Neural cell (in vitro differentiated cells): ENCODE data around the gene CSF1. TPM values are rescaled to one million over a fixed set of nuclear protein-coding genes. Genes with fewer than 3 reads are reported as not detected.

ENCODE experiments used
- H2AFZ ChIP-seq: fragments of 200-600, 300-800 bp; sonication (generic), shearing (Covaris generic); 2 replicates; pipeline ENCODE4 v1.6.0; 2014; ENCODE audit warnings: low read depth, mild to moderate bottlenecking, antibody characterized with exemption, low read length, moderate library complexity
- H3F3A ChIP-seq: fragments of 200-600 bp; shearing (Covaris generic); 2 replicates; pipeline ENCODE4 v1.6.1; 2016; ENCODE audit warnings: mild to moderate bottlenecking, moderate library complexity, mixed read lengths, antibody characterized with exemption, low read length; ENCODE audit not compliant: insufficient read depth, poor library complexity, severe bottlenecking
- H3K27ac ChIP-seq: fragments of 200-600, 300-800 bp; sonication (generic), shearing (Covaris generic); 2 replicates; pipeline ENCODE4 v1.5.1; 2014; ENCODE audit warnings: mild to moderate bottlenecking, low read length, moderate library complexity
- H3K27me3 ChIP-seq: fragments of 300-800, 200-600 bp; sonication (generic), shearing (Covaris generic); 2 replicates; pipeline ENCODE4 v1.6.0; 2014; ENCODE audit warnings: mild to moderate bottlenecking, low read depth, low read length, moderate library complexity; ENCODE audit not compliant: insufficient read depth
- H3K36me3 ChIP-seq: fragments of 300-800, 200-600 bp; sonication (generic), shearing (Covaris generic); 2 replicates; pipeline ENCODE4 v1.5.1; 2014; ENCODE audit warnings: mild to moderate bottlenecking, antibody characterized with exemption, low read length, moderate library complexity; ENCODE audit not compliant: insufficient read depth
- H3K4me2 ChIP-seq: fragments of 300-800, 200-600 bp; sonication (generic), shearing (Covaris generic); 2 replicates; pipeline ENCODE4 v1.6.0; 2014; ENCODE audit warnings: mild to moderate bottlenecking, low read length
- H3K4me3 ChIP-seq: fragments of 300-800, 200-600 bp; sonication (generic), shearing (Covaris generic); 2 replicates; pipeline ENCODE4 v1.5.1; 2014; ENCODE audit warnings: mild to moderate bottlenecking, low read length, moderate library complexity
- H3K79me2 ChIP-seq: fragments of 200-600 bp; shearing (Covaris generic); replicated peaks from 2 replicates; pipeline ENCODE4 v1.6.0; 2014; ENCODE audit warnings: mild to moderate bottlenecking, low read length, moderate library complexity; ENCODE audit not compliant: insufficient read depth
- H3K9ac ChIP-seq: fragments of 300-800, 200-600 bp; sonication (generic), shearing (Covaris generic); 2 replicates; pipeline ENCODE4 v1.6.1; 2016; ENCODE audit warnings: mild to moderate bottlenecking, low read length, mixed read lengths
- H3K9me2 ChIP-seq: fragments of 200-600 bp; shearing (Covaris generic); 2 replicates; pipeline ENCODE4 v1.6.1; 2016; ENCODE audit warnings: mild to moderate bottlenecking, low read length, mixed read lengths; ENCODE audit not compliant: insufficient read depth
- H3K9me3 ChIP-seq: fragments of 200-600, 300-800 bp; sonication (generic), shearing (Covaris generic); 2 replicates; pipeline ENCODE4 v1.6.1; 2016; ENCODE audit warnings: mild to moderate bottlenecking, mixed run types, low read length, moderate library complexity, mixed read lengths
- H4K20me1 ChIP-seq: fragments of 200-600 bp; shearing (Covaris generic); 2 replicates; pipeline ENCODE4 v1.6.1; 2016; ENCODE audit warnings: mild to moderate bottlenecking, mixed run types; ENCODE audit not compliant: insufficient read depth
- CTCF ChIP-seq: fragments of 450-650 bp; IDR thresholded peaks from 2 replicates; pipeline ENCODE4 v1.5.1; 2014; ENCODE audit warnings: antibody characterized with exemption, mild to moderate bottlenecking, moderate library complexity; ENCODE audit not compliant: poor library complexity, severe bottlenecking
- EP300 ChIP-seq: fragments of 450-650 bp; conservative IDR thresholded peaks from 2 replicates; pipeline ENCODE4 v1.6.1; 2014; ENCODE audit warnings: antibody characterized with exemption, mild to moderate bottlenecking, moderate library complexity; ENCODE audit not compliant: poor library complexity, severe bottlenecking
- EZH2 ChIP-seq: fragments of 200-600, 300-800 bp; shearing (Covaris generic), sonication (generic); IDR thresholded peaks from 2 replicates; pipeline ENCODE4 v1.6.1; 2014; ENCODE audit warnings: antibody characterized with exemption, low read length, borderline replicate concordance, mild to moderate bottlenecking; ENCODE audit not compliant: insufficient read depth, poor library complexity, severe bottlenecking
- MXI1 ChIP-seq: fragments of 450-650 bp; conservative IDR thresholded peaks from 2 replicates; pipeline ENCODE4 v1.6.1; 2014; ENCODE audit warnings: antibody characterized with exemption, mild to moderate bottlenecking; ENCODE audit not compliant: poor library complexity, severe bottlenecking
- POLR2AphosphoS5 ChIP-seq: IDR thresholded peaks from 2 replicates; pipeline ENCODE4 v1.6.1; 2012
- RAD21 ChIP-seq: fragments of 450-650 bp; conservative IDR thresholded peaks from 2 replicates; pipeline ENCODE4 v1.6.1; 2014; ENCODE audit warnings: antibody characterized with exemption, mild to moderate bottlenecking, moderate library complexity
- REST ChIP-seq: IDR thresholded peaks from 2 replicates; pipeline ENCODE4 v1.6.1; 2012; ENCODE audit warnings: borderline replicate concordance
- SMC3 ChIP-seq: fragments of 450-650 bp; conservative IDR thresholded peaks from 2 replicates; pipeline ENCODE4 v1.6.1; 2014; ENCODE audit warnings: antibody characterized with exemption, mild to moderate bottlenecking, moderate library complexity; ENCODE audit not compliant: poor library complexity
- TAF1 ChIP-seq: IDR thresholded peaks from 2 replicates; pipeline ENCODE4 v1.6.1; 2012; ENCODE audit warnings: low read depth
- polyA plus RNA-seq: library from polyadenylated mRNA; depleted of rRNA; stranded (reverse); fragments of >200 nt; gene quantifications from 2 replicates; pipeline ENCODE4 v1.2.3, GENCODE V29; 2014

The CSF1 gene
- polyA plus RNA-seq, 1 donor from 2014 or later: 0.30 TPM

- no peaks in the 10 kb centered on the region for H3F3A ChIP-seq
- no peaks in the 10 kb centered on the region for H3K36me3 ChIP-seq
- H3K9me2 ChIP-seq: no peaks in the 10 kb centered on the region
- H3K4me3 ChIP-seq: no peak overlapping the region
- no peaks in the 10 kb centered on the region for H3K79me2 ChIP-seq
- no peak overlapping the region for H2AFZ ChIP-seq
- no peak overlapping the region for H3K4me2 ChIP-seq
- no peaks in the 10 kb centered on the region for H3K27me3 ChIP-seq
- no peak for TF ChIP-seq RAD21
- TF ChIP-seq EP300: no peak
- TF ChIP-seq REST: no peak
- TF ChIP-seq SMC3: no peak
- no peak for TF ChIP-seq TAF1
- TF ChIP-seq POLR2AphosphoS5: no peak
- TF ChIP-seq EZH2: no peak
- TF ChIP-seq MXI1: no peak
- no peak for TF ChIP-seq CTCF
- no peaks in the 10 kb centered on the region for H3K9me3 ChIP-seq
- H4K20me1 ChIP-seq: no peaks in the 10 kb centered on the region
- H3K27ac ChIP-seq: no peak overlapping the region
- H3K9ac ChIP-seq: no peak overlapping the region
Measured at GRCh38 chr1:109863667-109864046, 47.0 kb upstream of the CSF1 start.

DNA sequence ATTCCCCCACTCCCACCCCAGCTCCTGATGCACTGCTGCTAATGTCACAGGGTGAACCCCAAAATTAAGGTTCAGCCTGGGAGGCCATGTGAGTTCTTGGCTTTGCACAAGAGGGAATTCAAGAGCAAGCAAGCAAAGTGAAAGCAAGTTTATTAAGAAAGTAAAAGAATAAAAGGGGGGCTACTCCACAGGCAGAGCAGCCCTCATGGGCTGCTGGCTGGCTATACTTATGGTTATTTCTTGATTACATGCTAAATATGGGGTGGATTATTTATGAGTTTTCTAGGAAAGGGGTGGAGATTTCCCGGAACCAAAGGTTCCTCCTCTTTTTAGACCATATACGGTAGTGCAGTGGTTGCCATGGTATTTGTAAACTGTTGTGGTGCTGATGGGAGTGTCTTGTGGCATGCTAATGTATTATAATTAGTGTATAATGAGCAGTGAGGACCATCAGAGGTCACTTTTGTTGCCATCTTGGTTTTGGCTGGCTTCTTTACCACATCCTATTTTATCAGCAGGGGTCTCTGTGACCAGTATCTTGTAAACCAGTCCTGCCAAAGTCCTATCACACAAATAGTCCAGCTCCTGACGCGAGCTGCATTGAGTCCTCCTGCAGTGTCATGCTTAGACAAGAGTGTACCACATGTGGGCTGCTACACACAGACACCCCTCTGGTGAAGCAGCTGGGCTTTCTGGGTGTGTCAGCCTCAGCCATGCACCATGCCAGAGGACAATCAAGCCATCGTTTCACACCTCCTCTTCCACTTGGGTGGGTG lies 46.4 kb upstream of the CSF1 start:
- Histone ChIP-seq H3K79me2 (no peaks in the 10 kb centered on the region), H3K27me3 (no peaks in the 10 kb centered on the region), H3K9ac (no peak overlapping the region), H3K9me2 (no peaks in the 10 kb centered on the region), H3K36me3 (no peaks in the 10 kb centered on the region), H3F3A (no peaks in the 10 kb centered on the region), H4K20me1 (no peaks in the 10 kb centered on the region), H3K9me3 (no peaks in the 10 kb centered on the region), H3K4me2 (no peak overlapping the region), H3K27ac (no peak overlapping the region), H3K4me3 (no peak overlapping the region), H2AFZ (no peak overlapping the region)
- TF ChIP-seq EP300: no peak
- TF ChIP-seq REST: no peak
- TF ChIP-seq RAD21: no peak
- no peak for TF ChIP-seq EZH2
- TF ChIP-seq MXI1: no peak
- TF ChIP-seq POLR2AphosphoS5: no peak
- no peak for TF ChIP-seq TAF1
- TF ChIP-seq CTCF: no peak
- TF ChIP-seq SMC3: no peak
